ENCODE results near the gene ANKRD42.

Gene ANKRD42

DNA sequence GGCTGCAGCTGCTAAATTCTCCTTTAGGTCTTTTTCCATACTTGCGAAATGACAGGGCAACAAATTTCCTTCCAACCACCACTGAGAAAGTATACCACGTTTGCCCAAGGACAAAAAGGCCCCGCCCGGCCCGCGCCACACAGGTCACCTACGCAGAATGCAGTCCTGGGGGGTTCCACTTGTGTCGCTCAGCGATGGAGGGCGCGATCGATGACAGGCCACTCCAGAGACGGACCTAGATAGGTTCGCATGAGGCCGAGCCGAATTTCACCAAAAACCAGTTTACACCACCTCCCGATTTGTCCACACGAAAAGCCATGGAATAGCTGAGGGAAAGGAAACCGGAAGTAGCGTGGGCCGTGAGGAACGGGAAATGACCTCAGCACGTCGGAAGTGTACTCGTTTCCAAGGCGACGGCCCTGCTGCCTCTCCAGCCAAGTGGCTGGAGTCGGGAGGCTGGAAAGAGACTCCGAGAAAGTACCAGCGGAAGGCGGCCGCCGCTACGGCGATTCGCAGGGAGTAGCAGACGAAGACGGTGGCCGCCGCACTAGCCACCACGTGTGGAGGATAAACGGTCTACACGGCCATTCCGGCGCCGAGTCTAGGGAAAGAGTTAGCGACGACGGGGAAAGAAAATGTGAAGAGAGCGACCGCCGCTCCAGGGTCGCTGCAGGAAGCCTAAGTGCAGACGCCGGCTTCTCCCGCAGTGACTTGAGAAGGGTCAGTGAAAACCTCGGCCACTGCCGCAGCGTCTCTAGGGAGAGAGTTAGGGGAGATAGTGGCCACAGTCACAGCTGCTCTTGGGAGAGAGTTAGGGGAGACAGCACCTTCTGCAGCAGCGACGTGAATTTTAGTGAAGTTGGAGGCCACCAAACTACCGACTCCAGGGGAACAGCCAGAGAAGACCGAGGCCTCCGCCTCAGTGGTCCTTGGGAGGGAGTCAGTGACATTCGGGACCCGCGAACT lies at the start of gene ANKRD42:
TSS of gene ANKRD42 (plus strand) at position 398 of the 966 bp plus-strand sequence. CDS start 959 bp downstream, outside the sequence.
- DNase-seq, result peak; percentile 92

DNA sequence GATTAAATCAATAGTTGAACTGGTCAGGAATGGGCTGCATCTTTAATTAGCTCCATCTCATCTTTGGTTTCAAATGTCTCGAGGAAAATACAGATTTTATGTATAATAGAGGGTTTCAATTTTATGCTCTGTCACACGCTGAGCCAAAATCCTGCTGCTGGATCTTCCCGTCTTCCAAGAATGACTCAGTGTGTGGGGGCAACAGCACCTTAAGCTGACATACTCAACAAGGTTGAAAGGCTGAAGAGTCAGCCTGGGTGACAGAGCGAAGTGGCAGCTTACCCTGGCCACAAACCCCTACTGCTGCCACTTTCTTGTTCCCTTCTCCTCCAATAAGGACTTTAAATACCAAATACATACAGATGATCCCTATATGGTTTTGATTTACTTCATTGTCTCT lies 45.6 kb upstream of the ANKRD42 start:
- DNase-seq, result no peak

DNA sequence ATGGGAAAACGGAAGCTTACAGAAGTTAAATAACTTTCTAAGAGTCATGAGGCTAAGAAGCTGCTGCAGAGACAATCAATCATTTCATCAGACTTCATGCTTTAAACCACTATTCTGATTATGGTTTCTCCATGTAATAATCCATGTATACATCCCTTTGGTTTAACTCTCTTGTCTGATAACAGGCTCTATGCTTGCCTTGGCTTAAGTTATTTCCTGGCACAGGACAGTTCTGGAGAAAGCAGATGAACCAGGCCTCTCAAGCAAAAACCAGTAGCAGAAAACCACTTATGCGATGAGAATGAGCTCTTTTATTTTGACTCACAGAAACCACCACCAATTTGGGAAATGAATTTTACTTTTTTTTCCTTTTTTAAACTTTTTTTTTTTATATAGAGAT lies 43.1 kb upstream of the ANKRD42 start:
- no peak for DNase-seq

DNA sequence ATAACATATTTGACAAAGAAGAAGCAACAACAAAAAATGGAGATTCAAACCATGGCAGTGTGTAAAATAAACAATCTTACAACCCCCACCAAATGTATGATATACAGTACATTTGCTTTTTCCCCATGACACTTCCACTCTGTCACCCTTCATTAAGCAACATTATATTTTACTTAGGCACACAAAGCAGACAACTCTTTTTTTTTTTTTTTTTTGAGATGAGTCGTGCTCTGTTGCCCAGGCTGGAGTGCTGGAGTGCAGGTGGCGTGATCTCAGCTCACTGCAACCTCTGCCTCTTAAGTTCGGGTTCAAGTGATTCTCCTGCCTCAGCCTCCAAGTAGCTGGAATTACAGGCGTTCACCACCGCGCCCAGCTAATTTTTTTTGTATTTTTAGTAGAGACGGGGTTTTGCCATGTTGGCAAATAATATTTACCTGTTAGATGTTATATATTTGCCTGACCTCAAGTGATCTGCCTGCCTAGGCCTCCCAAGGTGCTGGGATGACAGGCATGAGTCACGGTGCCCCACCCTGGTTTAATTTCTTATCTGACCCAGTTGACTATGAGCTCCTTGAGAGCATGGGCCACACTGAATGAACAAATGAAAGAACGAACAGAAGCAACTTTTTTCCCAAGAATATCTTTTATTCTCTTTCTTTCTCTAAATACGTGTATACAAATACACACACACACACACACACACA lies 42.1 kb upstream of the ANKRD42 start:
- no peak for DNase-seq

DNA sequence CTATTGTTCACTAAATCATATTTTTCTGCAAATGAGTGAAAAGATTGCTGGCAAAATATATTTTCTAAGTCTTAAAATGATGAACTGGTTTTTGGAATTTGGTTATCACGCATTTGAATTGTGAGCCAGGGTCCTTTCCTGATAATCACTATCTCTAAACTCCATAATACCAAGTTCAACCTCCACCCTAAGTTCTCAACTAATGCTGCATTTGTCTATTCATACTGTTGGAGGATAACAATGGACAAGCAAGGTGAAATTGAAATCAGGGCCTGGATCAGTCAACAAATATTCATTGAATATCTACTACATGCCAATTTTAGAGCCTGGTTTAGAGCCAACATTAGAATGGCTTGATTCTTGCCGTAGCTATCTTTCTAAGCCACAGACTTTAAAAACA lies 41.2 kb upstream of the ANKRD42 start:
- DNase-seq, result no peak

DNA sequence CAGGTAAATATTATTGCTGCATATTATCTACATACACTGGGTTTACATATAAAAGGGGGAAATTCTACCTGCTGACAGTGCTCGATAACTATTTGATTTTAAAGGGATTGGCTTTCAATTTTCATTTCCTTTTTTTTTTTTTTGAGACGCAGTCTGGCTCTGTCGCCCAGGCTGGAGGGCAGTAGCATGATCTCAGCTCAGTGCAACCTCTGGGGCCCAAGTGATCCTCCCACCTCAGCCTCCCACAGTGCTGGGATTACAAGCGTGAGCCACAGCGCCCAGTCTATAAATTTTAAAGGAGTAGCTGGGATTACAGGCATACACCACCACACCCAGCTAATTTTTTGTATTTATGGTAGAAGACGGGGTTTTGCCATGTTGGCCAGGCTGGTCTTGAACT lies 39.7 kb upstream of the ANKRD42 start:
- DNase-seq, result no peak

DNA sequence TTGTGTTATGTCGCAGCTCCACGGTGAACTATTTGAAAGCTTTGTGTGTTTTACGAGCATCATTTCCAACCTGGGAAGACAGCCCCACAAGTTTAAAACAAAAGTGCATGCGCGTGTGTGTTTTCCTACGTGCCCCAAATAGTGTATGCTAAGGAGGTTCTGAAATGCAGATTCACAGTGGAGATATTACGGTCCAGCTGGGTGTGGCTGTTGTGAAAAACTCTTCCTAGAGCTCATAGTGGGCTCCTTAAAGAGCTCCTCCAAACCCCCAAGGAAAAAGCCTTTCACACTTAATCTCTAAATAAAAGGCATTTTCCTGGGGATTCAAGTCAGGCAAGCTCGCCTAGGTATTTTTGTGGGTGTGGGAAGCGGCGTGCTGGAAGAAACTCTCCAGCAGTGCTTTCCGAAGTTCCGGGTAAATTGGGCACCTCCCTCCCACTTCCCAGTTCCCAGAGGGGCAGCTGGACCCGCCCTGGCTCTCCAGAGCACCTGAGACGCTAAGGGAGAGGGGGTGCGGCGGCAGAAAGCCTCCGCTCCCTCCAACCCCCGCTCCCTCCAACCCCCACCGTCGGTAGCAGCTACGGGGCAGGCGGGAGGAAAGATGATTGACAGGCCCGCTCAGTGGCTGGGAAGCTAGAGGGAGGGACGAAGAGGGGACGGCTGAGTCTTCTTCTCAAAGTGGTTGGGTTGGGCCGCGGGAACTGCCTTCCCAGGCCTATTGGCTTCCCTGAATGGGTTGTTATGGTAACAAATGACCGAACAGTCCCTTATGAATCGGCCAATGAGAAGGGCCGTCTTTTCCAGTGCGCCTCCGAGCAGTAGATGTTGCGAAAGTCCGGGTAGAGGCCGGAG lies 37.1 kb upstream of the ANKRD42 start:
- DNase-seq, result peak; percentile 100

DNA sequence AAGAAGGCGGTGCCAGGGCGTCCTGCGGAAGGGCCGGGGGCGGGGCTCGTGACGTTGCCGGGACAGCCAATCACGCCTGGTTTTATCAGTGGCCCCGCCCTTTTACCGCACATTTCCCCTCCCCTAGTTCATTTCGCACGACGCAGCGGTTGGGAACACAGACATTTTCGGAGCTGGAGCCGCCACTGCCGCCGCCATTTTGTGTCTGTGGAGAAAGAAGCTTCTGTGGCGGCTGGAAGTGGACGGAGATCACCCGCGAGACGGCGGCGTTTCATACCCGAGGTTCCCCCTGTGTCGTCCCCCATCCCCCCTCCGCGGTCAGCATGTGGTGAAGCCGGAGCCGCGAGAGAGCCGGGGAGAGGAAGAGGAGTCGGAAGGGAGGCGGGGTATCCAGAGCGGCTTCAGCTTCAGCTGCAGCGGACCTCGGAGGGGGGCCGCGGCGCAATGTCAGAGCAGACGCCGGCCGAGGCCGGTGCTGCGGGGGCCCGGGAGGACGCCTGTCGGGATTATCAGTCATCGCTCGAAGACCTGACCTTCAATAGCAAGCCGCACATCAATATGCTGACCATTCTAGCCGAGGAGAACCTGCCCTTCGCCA lies 36.4 kb upstream of the ANKRD42 start, which contains the start of gene PCF11:
TSS of gene PCF11 (plus strand) at position 136 of the 598 bp plus-strand sequence. CDS start at position 445, 309 bp downstream.
- no peak for DNase-seq

DNA sequence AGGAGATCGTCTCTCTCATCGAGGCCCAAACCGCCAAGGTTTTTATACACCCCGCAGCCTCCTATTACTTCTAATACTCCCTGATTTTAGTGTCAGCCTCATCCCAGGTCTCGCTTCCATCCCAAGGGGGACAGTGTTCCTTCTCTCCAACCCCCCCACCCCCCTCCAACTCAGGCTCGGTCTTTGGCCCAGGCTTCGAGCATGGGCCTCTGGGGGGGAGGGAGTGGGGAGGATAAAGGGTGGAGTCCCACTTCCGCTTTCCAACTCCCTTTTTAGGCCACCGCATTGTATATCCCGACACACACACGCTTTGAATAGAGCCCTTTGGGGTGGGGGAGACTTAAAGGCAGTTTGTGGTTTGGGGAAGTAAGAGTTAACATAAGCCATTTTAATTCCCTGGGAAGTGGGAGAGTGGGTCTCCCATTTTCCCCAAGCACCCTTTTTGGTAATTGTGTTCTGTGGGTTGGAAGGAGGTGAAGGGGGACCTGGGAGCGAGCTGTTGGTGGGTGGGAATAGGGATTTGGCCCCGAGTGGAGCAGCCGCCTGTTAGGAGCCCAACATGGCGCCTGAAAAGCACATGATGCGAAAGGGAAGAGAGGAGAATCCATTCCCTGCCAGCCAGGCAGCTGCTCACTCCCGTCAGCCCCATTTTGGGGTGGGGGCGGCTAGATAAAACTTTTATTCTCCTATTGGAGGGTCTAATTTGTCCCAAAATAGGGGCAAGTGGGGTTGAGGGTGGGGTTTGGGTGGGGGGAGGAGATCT lies 35.7 kb upstream of the ANKRD42 start:
- DNase-seq, result peak; percentile 31

GRCh38 chr11:83158357-83158786 lies 35.1 kb upstream of the ANKRD42 start:
- peak; percentile 28 for DNase-seq

- no peak for DNase-seq
Observed at GRCh38 chr11:83158965-83159901, 34.3 kb upstream of the ANKRD42 start.

GRCh38 chr11:83159902-83160865 lies 33.3 kb upstream of the ANKRD42 start:
- DNase-seq, result peak; percentile 36

GRCh38 chr11:83161610-83162199 lies 31.8 kb upstream of the ANKRD42 start:
- DNase-seq, result no peak

DNA sequence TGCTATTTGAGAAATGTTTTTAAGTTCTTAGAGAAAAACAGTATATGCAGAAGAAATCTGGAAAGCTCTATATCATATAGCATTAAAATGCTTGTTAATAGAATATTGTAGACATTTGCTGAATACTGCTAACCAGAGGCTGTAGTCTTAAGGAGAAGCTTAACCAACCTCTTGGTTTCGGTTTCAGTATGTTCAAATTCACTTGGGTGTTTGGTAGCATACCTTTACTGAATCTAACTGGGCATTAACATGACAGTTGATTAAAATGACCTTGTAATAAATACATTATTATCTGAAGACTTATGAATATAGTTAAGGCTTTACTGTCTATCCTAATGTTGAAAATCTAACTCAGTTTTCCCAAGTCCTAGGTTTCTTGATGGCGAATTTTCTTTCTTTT lies 31.1 kb upstream of the ANKRD42 start:
- no peak for DNase-seq

GRCh38 chr11:83166193-83166866 lies 27.2 kb upstream of the ANKRD42 start:
- DNase-seq, result no peak

DNA sequence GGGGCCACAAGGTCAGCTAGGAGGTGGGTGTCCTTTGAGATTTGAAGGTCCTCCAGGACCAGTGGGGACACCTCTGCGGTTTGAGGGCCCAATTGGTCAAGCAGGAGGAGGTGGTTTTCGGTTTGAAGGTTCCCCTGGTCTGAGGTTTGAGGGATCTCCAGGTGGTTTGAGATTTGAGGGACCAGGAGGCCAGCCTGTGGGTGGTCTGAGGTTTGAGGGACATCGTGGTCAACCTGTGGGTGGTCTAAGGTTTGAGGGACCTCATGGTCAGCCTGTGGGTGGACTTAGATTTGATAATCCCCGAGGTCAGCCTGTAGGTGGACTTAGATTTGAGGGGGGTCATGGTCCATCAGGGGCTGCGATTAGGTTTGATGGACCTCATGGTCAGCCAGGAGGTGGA lies 24.8 kb upstream of the ANKRD42 start:
- no peak for DNase-seq

DNA sequence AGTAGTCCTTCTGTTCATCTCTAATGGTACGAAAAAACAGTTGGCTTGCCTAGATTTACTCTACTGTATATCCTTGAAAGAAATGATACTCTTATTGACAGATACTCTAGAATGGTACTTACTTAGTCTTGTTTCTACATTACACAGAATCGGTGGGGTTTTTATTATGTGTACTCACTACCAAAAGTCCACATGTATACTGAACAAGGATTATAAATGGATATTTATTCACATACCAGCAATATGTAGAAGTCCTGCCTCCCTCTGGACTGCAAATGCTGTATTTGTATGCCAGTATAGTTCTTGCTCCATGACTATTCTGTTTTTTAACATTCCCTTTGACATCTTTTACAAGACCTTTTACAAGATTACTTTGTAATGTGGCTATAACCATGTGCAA lies 22.6 kb upstream of the ANKRD42 start:
- no peak for DNase-seq

DNA sequence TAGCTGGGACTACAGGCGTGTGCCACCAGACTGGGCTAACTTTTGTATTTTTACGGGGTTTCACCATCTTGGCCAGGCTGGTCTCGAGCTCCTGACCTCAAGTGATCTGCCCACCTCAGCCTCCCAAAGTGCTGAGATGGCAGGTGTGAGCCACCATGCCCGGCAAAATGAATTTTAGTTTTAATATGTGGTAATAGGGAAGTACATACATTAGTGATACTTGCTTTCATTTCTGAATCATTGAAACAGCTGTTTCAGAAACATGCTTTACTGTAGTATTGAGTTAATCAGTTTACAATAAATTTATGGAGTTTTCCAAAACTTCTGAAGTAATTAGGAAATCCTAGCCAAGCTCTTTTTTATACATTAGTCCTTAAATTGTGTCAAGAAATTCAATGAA lies 21.0 kb upstream of the ANKRD42 start:
- no peak for DNase-seq

All from NCI-H526 treated with DMSO at 0.1 percent for 48 hours (cell line).